HepG2 (cell line): ENCODE results near the gene SEMA3F. TPM values are rescaled to one million over a fixed set of nuclear protein-coding genes. Genes with fewer than 3 reads are reported as not detected.
A peak's percentile ranks its signal among the peaks of the same experiment; 100 is the strongest.

Experiments
- ATF1 ChIP-seq: IDR thresholded peaks from 2 replicates; pipeline ENCODE4 v1.6.1; 2016; ENCODE audit warnings: mild to moderate bottlenecking, control low read depth
- CEBPG ChIP-seq: IDR thresholded peaks from 2 replicates; pipeline ENCODE4 v1.6.1; 2016
- ETV5 ChIP-seq: IDR thresholded peaks from 2 replicates; pipeline ENCODE4 v1.6.1; 2018; ENCODE audit warnings: missing biosample characterization, missing genetic modification reagents, inconsistent platforms, borderline replicate concordance
- HNRNPL ChIP-seq: fragments of 200-400 bp; formaldehyde crosslinking; IDR thresholded peaks from 2 replicates; pipeline ENCODE4 v1.6.1; 2017; ENCODE audit warnings: mild to moderate bottlenecking, low read depth, low read length
- MTF1 ChIP-seq: sonication (generic); formaldehyde crosslinking; IDR thresholded peaks from 2 replicates; pipeline ENCODE4 v1.5.0; 2020; ENCODE audit warnings: missing genetic modification reagents
- NFIC ChIP-seq: IDR thresholded peaks from 2 replicates; pipeline ENCODE4 v1.6.1; 2012; ENCODE audit warnings: mild to moderate bottlenecking, low read length, inconsistent platforms
- ONECUT2 ChIP-seq: sonication (generic); formaldehyde crosslinking; IDR thresholded peaks from 2 replicates; pipeline ENCODE4 v1.4.0; 2020; ENCODE audit warnings: missing genetic modification reagents
- RNF2 ChIP-seq: fragments of 450-650 bp; conservative IDR thresholded peaks from 2 replicates; pipeline ENCODE4 v1.6.1; 2016; ENCODE audit warnings: low read depth
- TEAD2 ChIP-seq: sonication (generic); formaldehyde crosslinking; IDR thresholded peaks from 2 replicates; pipeline ENCODE4 v1.9.0; 2021; ENCODE audit warnings: missing genetic modification reagents
- TFE3 ChIP-seq: IDR thresholded peaks from 2 replicates; pipeline ENCODE4 v1.6.1; 2016
- ZC3H13 ChIP-seq: sonication (generic); formaldehyde crosslinking; IDR thresholded peaks from 2 replicates; pipeline ENCODE4 v1.8.1; 2023; ENCODE audit warnings: mild to moderate bottlenecking, missing genetic modification reagents, moderate library complexity
- polyA plus RNA-seq, 8 experiments: library from polyadenylated mRNA; depleted of rRNA in 3 of 8; stranded (reverse) in 7 of 8; unstranded in 1 of 8; fragments of >200 nt; fragmentation: Illumina TruSeq in 4 of 8; extraction: Trizol in 4 of 8; gene quantifications; 2 replicates each; pipeline versions ENCODE4 v1.2.1 to v1.2.3, GENCODE V29; 2011 to 2016; ENCODE audit warnings: low read depth in 4 of 8, missing spikeins in 1 of 8, mixed read lengths in 1 of 8; ENCODE audit not compliant: insufficient read depth in 1 of 8
- total RNA-seq, 5 experiments: library from RNA; depleted of rRNA; stranded (reverse); fragments of >200 nt; fragmentation: Illumina TruSeq; extraction: Trizol; gene quantifications; 2 replicates each; pipeline ENCODE4 v1.2.3, GENCODE V29; 2016; ENCODE audit warnings: low read depth in 1 of 5
- TF ChIP-seq, protein P1 (sequence below): sonication (generic); formaldehyde crosslinking; IDR thresholded peaks from 2 replicates; pipeline ENCODE4 v1.4.0; 2020; ENCODE audit warnings: missing genetic modification reagents; ENCODE audit errors: not compliant biosample characterization

SEMA3F gene
- total and polyA plus RNA-seq, 2 of the 13 experiments (the other 11 are each of a cell fraction or from before 2014, with no cell fraction given), result 7.6 to 17.2 TPM

GRCh38 chr3:50221051-50221410 is 65.9 kb downstream of the SEMA3F start (continued):
- TF ChIP-seq, protein P1, sequence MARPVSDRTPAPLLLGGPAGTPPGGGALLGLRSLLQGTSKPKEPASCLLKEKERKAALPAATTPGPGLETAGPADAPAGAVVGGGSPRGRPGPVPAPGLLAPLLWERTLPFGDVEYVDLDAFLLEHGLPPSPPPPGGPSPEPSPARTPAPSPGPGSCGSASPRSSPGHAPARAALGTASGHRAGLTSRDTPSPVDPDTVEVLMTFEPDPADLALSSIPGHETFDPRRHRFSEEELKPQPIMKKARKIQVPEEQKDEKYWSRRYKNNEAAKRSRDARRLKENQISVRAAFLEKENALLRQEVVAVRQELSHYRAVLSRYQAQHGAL (CRISPR knock-in tag), result no peak
- TF ChIP-seq CEBPG (CRISPR knock-in tag), result no peak
- TF ChIP-seq MTF1 (CRISPR knock-in tag), result no peak
- peak; percentile 67 for TF ChIP-seq ETV5
- no peak for TF ChIP-seq HNRNPL
- TF ChIP-seq TEAD2 (CRISPR knock-in tag), result no peak
- TF ChIP-seq ATF1 (CRISPR knock-in tag), result no peak
- no peak for TF ChIP-seq ONECUT2 (CRISPR knock-in tag)
- no peak for TF ChIP-seq RNF2
- no peak for TF ChIP-seq NFIC
- TF ChIP-seq ZC3H13 (CRISPR knock-in tag), result peak; percentile 35; the same call in 1 of the 2 replicates
- no peak for TF ChIP-seq TFE3 (CRISPR knock-in tag)
- TF ChIP-seq, all 625 proteins: peak for 12
